ENCODE results near the gene HEXIM2. TPM values are rescaled to one million over a fixed set of nuclear protein-coding genes. Genes with fewer than 3 reads are reported as not detected.

Gene HEXIM2
- total and polyA plus RNA-seq, 2 of the 13 experiments (the other 11 are each of a cell fraction or from before 2014, with no cell fraction given) = 27.1 to 32.4 TPM

- no peak for TF ChIP-seq ZNF253 (CRISPR knock-in tag; IDR thresholded peaks at IDR 0.05; ENCODE audit: borderline replicate concordance)
- no peak; the same call in 1 of the 2 replicates for TF ChIP-seq ZBTB42 (CRISPR knock-in tag; IDR thresholded peaks at IDR 0.05)
- TF ChIP-seq NONO (IDR thresholded peaks at IDR 0.05) = no peak
- TF ChIP-seq NONO (CRISPR knock-in tag; conservative IDR thresholded peaks at IDR 0.05) = peak; percentile 91
- TF ChIP-seq ZNF362 (CRISPR knock-in tag; IDR thresholded peaks at IDR 0.05; ENCODE audit: borderline replicate concordance) = no peak
- TF ChIP-seq ZNF713 (CRISPR knock-in tag; IDR thresholded peaks at IDR 0.05) = no peak
- TF ChIP-seq PRDM15 (CRISPR knock-in tag; IDR thresholded peaks at IDR 0.05) = peak; percentile 47; the same call in 1 of the 2 replicates
- TF ChIP-seq ZNF431 (CRISPR knock-in tag; IDR thresholded peaks at IDR 0.05; ENCODE audit: borderline replicate concordance, low read depth) = no peak
- TF ChIP-seq NRL (CRISPR knock-in tag; IDR thresholded peaks at IDR 0.05; ENCODE audit: borderline replicate concordance) = peak; percentile 24; the same call in 1 of the 2 replicates
- TF ChIP-seq CSRNP2 (CRISPR knock-in tag; conservative IDR thresholded peaks at IDR 0.05; ENCODE audit: low read depth) = no peak
- TF ChIP-seq ZBTB40 (IDR thresholded peaks at IDR 0.05) = no peak
- TF ChIP-seq ZBTB40 (CRISPR knock-in tag; IDR thresholded peaks at IDR 0.05) = peak; percentile 89; the same call in 1 of the 2 replicates
- no peak for TF ChIP-seq EHMT2 (IDR thresholded peaks at IDR 0.05; ENCODE audit: borderline replicate concordance, low read depth, low read length)
These were observed at the start of gene HEXIM2 (continued) for GRCh38 chr17:45161288-45162024.
